Measurements from ENCODE around the gene DCDC1.

- TF ChIP-seq CTCF (conservative IDR thresholded peaks at IDR 0.05) (no peak), EZH2 (IDR thresholded peaks at IDR 0.05; ENCODE audit: low read depth) (no peak)
Observed at GRCh38 chr11:30991376-30991775, 378.2 kb downstream of the DCDC1 start.
